GM08714 (cell line): ENCODE results near the gene DBX2.
"Not testable (repeated sequence)": the region's sequence is repeated elsewhere in the genome, so short reads cannot be mapped to it uniquely, and the experiment has no call there.

Experiments used
- H3K4me3 ChIP-seq: fragments of 200-500 bp; sonication (Bioruptor generic); 2 replicates; pipeline ENCODE4 v1.5.1; 2014; ENCODE audit warnings: mild to moderate bottlenecking, low read length, inconsistent platforms
- ZNF274 ChIP-seq: IDR thresholded peaks from 2 replicates; pipeline ENCODE4 v1.6.1; 2012; ENCODE audit warnings: mild to moderate bottlenecking, low read depth, low read length

DBX2 gene

GRCh38 chr12:45050751-45051571 is at the start of gene DBX2:
TSS of gene DBX2 (minus strand) at chr12:45051099. CDS start at chr12:45050927, 172 bp downstream.
- no peak for TF ChIP-seq ZNF274
- H3K4me3 ChIP-seq: no peak within 1 kb of the TSS; the same call in 1 of the 2 replicates

GRCh38 chr12:45098766-45099165 is 47.9 kb upstream of the DBX2 start:
- no peak for TF ChIP-seq ZNF274
- H3K4me3 ChIP-seq: no peak overlapping the region

- H3K4me3 ChIP-seq: not testable (repeated sequence)
Measured at GRCh38 chr12:45095417-45095816, 44.5 kb upstream of the DBX2 start.

- TF ChIP-seq ZNF274: no peak
- H3K4me3 ChIP-seq: no peak overlapping the region
Measured at GRCh38 chr12:45093051-45093450, 42.2 kb upstream of the DBX2 start.

DNA sequence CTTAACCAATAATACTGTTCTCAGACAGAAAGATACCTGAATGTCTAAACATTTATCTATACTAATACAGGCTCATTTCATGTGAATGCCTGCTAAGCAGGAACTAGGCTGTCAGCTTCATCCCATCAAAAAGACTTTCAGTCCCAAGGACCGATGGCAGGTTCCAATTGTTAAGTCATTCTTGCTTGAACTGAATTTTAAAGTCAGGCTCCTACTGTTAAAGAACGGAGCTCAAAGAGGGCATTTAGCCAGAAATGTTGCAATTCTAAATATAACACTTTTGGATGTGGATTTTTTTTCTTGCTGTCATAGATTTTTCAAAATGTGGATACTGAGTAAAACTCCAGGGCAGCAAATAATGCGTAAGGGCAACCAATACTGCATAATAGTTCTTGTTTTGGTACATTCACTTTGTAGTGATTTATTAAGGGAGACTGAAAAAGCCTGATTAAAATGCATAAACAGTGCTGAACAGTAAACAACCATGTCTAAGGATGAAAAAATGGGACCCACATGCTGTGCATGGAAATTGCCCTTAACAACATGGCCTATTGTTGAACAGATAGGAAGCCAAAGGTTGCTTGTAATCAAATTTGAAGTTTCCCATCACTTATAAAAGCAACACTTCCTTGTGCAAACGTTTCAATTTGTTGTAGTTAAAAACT is 38.6 kb upstream of the DBX2 start:
- no peak for TF ChIP-seq ZNF274
- H3K4me3 ChIP-seq: no peak overlapping the region

GRCh38 chr12:45088608-45089007 is 37.7 kb upstream of the DBX2 start:
- no peak overlapping the region for H3K4me3 ChIP-seq
- no peak for TF ChIP-seq ZNF274

- not testable (repeated sequence) for H3K4me3 ChIP-seq
Measured at GRCh38 chr12:45084248-45084647, 33.3 kb upstream of the DBX2 start.

DNA sequence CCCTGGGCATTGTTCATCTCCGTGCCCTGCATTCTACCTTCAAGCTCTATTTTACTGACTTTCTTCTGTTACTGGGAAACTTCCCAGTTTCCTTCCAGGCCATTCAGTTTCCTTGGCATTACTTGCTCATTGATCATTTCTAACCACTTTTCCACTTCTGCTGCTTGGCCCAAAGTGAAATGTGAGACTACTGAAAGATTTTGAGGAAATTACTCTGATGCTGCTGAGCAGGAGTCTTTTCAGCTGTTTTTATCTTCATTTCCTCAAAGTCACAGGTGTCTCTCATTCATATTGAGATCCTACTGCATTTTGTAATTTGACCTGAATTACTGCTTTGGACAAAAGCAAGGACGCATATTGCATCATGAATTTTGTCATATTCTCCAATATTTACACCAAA is 26.4 kb upstream of the DBX2 start:
- TF ChIP-seq ZNF274: no peak
- H3K4me3 ChIP-seq: no peak overlapping the region

GRCh38 chr12:45076417-45077026 is 25.6 kb upstream of the DBX2 start:
- TF ChIP-seq ZNF274: no peak
- H3K4me3 ChIP-seq: no peak overlapping the region

DNA sequence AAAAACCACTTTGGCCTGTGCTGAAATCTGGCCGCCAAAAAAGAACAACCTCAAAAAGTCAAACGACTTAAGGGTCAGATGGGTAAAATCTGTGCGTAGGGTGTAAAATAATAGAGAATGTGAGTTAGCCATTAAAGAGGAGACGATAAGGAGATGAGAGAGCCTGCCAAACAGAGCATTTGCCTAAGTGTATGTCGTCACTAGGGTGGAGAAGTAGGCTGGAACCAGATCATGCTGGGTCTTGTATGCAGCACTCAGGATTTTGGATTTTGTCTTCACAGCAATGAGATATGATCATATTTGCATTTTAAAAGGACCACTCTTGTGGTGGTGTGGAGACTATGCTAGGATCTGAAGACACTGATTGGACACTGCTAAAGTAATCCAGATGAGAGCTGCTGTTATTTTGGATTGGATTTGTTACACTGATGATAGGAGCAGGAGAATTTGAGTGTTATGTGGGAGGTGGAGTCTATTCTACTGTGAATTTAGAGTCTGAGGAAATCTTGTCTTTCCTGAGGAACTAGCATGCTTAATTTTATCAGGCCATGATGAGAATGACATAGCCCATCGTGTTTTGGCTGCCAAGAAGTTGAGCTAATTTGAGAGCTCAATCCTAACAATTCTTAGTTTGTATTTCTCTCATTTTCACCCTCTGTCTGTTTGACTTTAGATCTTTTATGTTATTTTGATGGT is 24.8 kb upstream of the DBX2 start:
- no peak for TF ChIP-seq ZNF274
- no peak overlapping the region for H3K4me3 ChIP-seq

- TF ChIP-seq ZNF274: no peak
- H3K4me3 ChIP-seq: no peak overlapping the region
Measured at GRCh38 chr12:45065125-45065626, 14.3 kb upstream of the DBX2 start.

DNA sequence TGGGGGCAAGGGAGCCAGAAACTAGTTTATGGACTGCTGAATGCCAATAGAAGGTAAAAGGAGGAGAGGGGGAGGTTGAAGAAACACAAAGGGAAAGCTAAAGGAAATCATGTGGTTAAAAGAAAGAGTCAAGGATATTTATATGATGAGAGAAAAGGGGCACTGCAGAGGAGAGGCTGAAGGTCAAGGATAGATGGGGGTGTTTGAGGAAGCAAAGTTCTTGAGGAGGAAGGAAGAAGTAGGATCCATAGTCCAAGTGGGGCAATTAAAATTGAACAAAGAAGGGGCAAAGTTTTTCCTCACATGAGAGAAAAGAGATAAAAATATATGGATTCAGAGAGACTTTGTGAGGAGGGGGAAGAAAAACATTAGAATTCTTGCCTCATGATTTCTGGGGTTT is 10.1 kb upstream of the DBX2 start:
- H3K4me3 ChIP-seq: no peak overlapping the region
- no peak for TF ChIP-seq ZNF274

DNA sequence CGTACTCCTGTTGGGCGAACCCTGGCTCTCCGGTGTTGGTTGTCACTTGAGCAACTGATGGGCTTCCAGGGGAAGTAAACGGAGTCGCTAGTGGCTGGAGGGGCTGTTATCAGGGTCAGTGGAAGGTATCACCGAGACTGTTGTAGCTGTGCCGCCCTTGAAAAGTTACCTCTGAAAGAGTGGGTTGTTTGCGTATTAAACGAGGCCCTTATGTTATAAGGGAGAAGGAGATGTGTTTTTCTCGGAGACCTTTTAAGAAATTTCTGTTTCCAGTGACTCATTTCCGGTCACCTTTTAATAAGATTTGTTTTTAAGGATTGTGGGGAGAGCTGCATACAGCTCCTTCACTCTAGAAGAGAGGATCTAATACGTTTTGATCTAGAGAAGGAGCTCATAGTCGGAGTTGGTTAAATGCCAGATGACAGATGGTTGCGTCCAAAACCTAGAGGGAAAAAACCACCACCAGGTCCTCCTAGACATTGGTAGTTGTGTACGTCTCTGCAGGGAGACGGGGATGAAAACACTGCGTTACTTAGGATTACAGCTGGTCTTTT is 750 bp upstream of the DBX2 start:
- no peak overlapping the region; the same call in 1 of the 2 replicates for H3K4me3 ChIP-seq
- no peak for TF ChIP-seq ZNF274
